ENCODE data around the gene APOL5. TPM values are rescaled to one million over a fixed set of nuclear protein-coding genes. Genes with fewer than 3 reads are reported as not detected.

Gene APOL5
- total RNA-seq, 1 experiment from 2014 or later, result not detected

- no peaks in the 10 kb centered on the region for H3F3A ChIP-seq (ENCODE audit: low read length, unreplicated experiment)
- H3K4me2 ChIP-seq (ENCODE audit: low read length), result no peak overlapping the region
- intact Hi-C loops (cut with micrococcal nuclease), result loop anchor here (5.0 kb wide), 1 partner anchor 76 kb away; no protein-coding TSS in a partner anchor
- no peak overlapping the region for H3K9ac ChIP-seq (ENCODE audit: low read length)
- H3K4me1 ChIP-seq (ENCODE audit: insufficient read depth, low read length), result no peaks in the 10 kb centered on the region
- TF ChIP-seq EZH2phosphoT487 (IDR thresholded peaks at IDR 0.05; ENCODE audit: borderline replicate concordance, low read length) (no peak), EZH2 (IDR thresholded peaks at IDR 0.05; ENCODE audit: low read length, unreplicated experiment) (no peak), CTCF (conservative IDR thresholded peaks at IDR 0.05; ENCODE audit: low read depth, low read length) (peak; percentile 45)
- ChIA-PET POLR2A (ENCODE audit: unreplicated experiment) (no interaction called here), CTCF (no interaction called here)
- H3K36me3 ChIP-seq (ENCODE audit: low read depth, low read length), result peaks cover 23% of the 10 kb centered on the region; the same call in 1 of the 2 replicates
- H3K9me2 ChIP-seq (replicated peaks; ENCODE audit: low read length), result no peaks in the 10 kb centered on the region
- H3K27me3 ChIP-seq (ENCODE audit: low read length), result no peaks in the 10 kb centered on the region
- no peak overlapping the region for H2AFZ ChIP-seq (ENCODE audit: low read length)
- no peaks in the 10 kb centered on the region for H4K20me1 ChIP-seq (ENCODE audit: low read length)
- H3K27ac ChIP-seq (ENCODE audit: low read length), result no peak overlapping the region
- ATAC-seq (no peak), DNase-seq (peak; percentile 9)
- BruUV-seq (replicated peaks), result no TSS peak
- H3K4me3 ChIP-seq (ENCODE audit: low read length), result no peak overlapping the region
- H3K9me3 ChIP-seq (ENCODE audit: low read length), result no peaks in the 10 kb centered on the region
- H3K79me2 ChIP-seq (ENCODE audit: low read length), result no peaks in the 10 kb centered on the region
Observed at GRCh38 chr22:35761037-35761436, 43.4 kb downstream of the APOL5 start.

- no peaks in the 10 kb centered on the region for H3K27me3 ChIP-seq (ENCODE audit: low read length)
- H3K27ac ChIP-seq (ENCODE audit: low read length), result peak overlapping the region; percentile 53
- no peaks in the 10 kb centered on the region for H3K9me3 ChIP-seq (ENCODE audit: low read length)
- no peaks in the 10 kb centered on the region for H3K9me2 ChIP-seq (replicated peaks; ENCODE audit: low read length)
- peak overlapping the region; percentile 18 for H3K9ac ChIP-seq (ENCODE audit: low read length)
- TF ChIP-seq CTCF (conservative IDR thresholded peaks at IDR 0.05; ENCODE audit: low read depth, low read length), result no peak
- no peak for TF ChIP-seq EZH2phosphoT487 (IDR thresholded peaks at IDR 0.05; ENCODE audit: borderline replicate concordance, low read length)
- no peak for TF ChIP-seq EZH2 (IDR thresholded peaks at IDR 0.05; ENCODE audit: low read length, unreplicated experiment)
- H4K20me1 ChIP-seq (ENCODE audit: low read length), result no peaks in the 10 kb centered on the region
- POLR2A ChIA-PET (ENCODE audit: unreplicated experiment), result interaction anchor here (0.6 kb wide), 1 partner anchor 18 kb away, joined by 3 read pairs; no protein-coding TSS in a partner anchor
- H3K36me3 ChIP-seq (ENCODE audit: low read depth, low read length), result no peaks in the 10 kb centered on the region
- CTCF ChIA-PET, result no interaction called here
- no TSS peak for BruUV-seq (replicated peaks)
- peak overlapping the region; percentile 22; the same call in 1 of the 2 replicates for H3K4me3 ChIP-seq (ENCODE audit: low read length)
- DNase-seq (peak; percentile 67), ATAC-seq (peak; percentile 68)
- H2AFZ ChIP-seq (ENCODE audit: low read length), result 0 out of 2 replicates have a peak overlapping the region, but pooled peaks have one; percentile 27
- peak overlapping the region; percentile 56 for H3K4me2 ChIP-seq (ENCODE audit: low read length)
- no peaks in the 10 kb centered on the region for H3K79me2 ChIP-seq (ENCODE audit: low read length)
- no peaks in the 10 kb centered on the region for H3F3A ChIP-seq (ENCODE audit: low read length, unreplicated experiment)
- intact Hi-C loops (cut with micrococcal nuclease), result no loop called here
- H3K4me1 ChIP-seq (ENCODE audit: insufficient read depth, low read length), result peaks cover 19% of the 10 kb centered on the region
Observed at GRCh38 chr22:35766654-35767580, 49.2 kb downstream of the APOL5 start.

- Histone ChIP-seq H3K9ac (ENCODE audit: low read length) (no peak overlapping the region), H3K27me3 (ENCODE audit: low read length) (no peaks in the 10 kb centered on the region), H4K20me1 (ENCODE audit: low read length) (no peaks in the 10 kb centered on the region), H3K4me1 (ENCODE audit: insufficient read depth, low read length) (peaks cover 19% of the 10 kb centered on the region), H3K9me2 (replicated peaks; ENCODE audit: low read length) (no peaks in the 10 kb centered on the region), H3K9me3 (ENCODE audit: low read length) (no peaks in the 10 kb centered on the region), H3K4me2 (ENCODE audit: low read length) (no peak overlapping the region), H3K4me3 (ENCODE audit: low read length) (no peak overlapping the region), H3K79me2 (ENCODE audit: low read length) (0 out of 2 replicates have a peak, but pooled peaks cover 5% of the 10 kb centered on the region), H3F3A (ENCODE audit: low read length, unreplicated experiment) (no peaks in the 10 kb centered on the region), H3K27ac (ENCODE audit: low read length) (no peak overlapping the region), H2AFZ (ENCODE audit: low read length) (no peak overlapping the region), H3K36me3 (ENCODE audit: low read depth, low read length) (no peaks in the 10 kb centered on the region)
- ATAC-seq (no peak), DNase-seq (no peak)
- no peak for TF ChIP-seq EZH2phosphoT487 (IDR thresholded peaks at IDR 0.05; ENCODE audit: borderline replicate concordance, low read length)
- CTCF ChIA-PET, result no interaction called here
- BruUV-seq (replicated peaks), result no TSS peak
- POLR2A ChIA-PET (ENCODE audit: unreplicated experiment), result no interaction called here
- intact Hi-C loops (cut with micrococcal nuclease), result no loop called here
Observed at GRCh38 chr22:35769974-35770373, 52.3 kb downstream of the APOL5 start.

All from PC-3 (cell line).